Thyroid gland (tissue), 4 donors: ENCODE data around the gene RALB.

Experiments
- CTCF ChIP-seq, 6 experiments: fragments of 200-600 bp in 3 of 6; fragments of 450-650 bp in 3 of 6; sonication (generic) in 3 of 6; IDR thresholded peaks; one replicate each; pipeline ENCODE4 v1.5.1; 2016 to 2019; ENCODE audit warnings: antibody characterized with exemption in 6 of 6, mild to moderate bottlenecking in 2 of 6, inconsistent platforms in 1 of 6, moderate library complexity in 1 of 6
- POLR2A ChIP-seq, 2 donors: fragments of 450-650 bp; IDR thresholded peaks; one replicate each; pipeline ENCODE4 v1.6.1; 2017; ENCODE audit warnings: antibody characterized with exemption in 2 of 2, mild to moderate bottlenecking in 2 of 2, moderate library complexity in 1 of 2

DNA sequence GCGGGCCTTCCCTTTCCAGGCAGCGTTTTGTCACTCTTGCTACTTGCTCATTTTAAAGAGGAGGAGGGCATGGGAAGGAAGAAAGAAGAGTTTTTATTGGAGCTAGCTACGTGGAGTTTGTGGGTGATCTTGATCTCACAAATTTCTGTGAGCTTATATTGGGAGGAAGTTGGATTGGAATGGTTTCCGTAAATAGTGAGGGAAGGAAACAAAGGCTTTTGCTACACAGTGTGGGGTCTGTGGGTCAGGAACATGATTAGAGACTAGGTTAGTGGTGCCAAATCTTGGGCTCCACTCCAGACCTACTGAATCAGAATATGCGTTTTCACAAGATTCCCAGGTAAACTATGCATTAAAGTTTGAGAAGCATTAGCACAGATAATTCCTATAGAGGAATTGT, 8.1 kb downstream of the RALB start:
- TF ChIP-seq CTCF (IDR thresholded peaks at IDR 0.05): no peak
- TF ChIP-seq POLR2A (IDR thresholded peaks at IDR 0.05): no peak
